RWPE1 (cell line): ENCODE data around the gene GPR137B.

ENCODE experiments used
- CTCF ChIA-PET: fragments of 350-600 bp; sonication (Branson Sonifier 250); formaldehyde crosslinking; extraction: SDS; loops from one replicate; lab custom pipeline; 2021; lab: Yijun Ruan, JAX
- POLR2A ChIA-PET: fragments of 400-600 bp; formaldehyde crosslinking; extraction: SDS; loops from one replicate; lab custom pipeline; 2020; ENCODE audit warnings: antibody characterized with exemption; ENCODE audit not compliant: low non-redundant PET; lab: Yijun Ruan, JAX
- DNase-seq: peaks from one replicate; pipeline ENCODE4 v3.0.0; 2012; ENCODE audit warnings: low spot score
- H3K27ac ChIP-seq: fragments of 450-650 bp; 2 replicates; pipeline ENCODE4 v1.5.1; 2017
- CTCF ChIP-seq: fragments of 450-650 bp; conservative IDR thresholded peaks from 2 replicates; pipeline ENCODE4 v1.5.1; 2017; ENCODE audit warnings: low read depth, mild to moderate bottlenecking

Gene GPR137B

GRCh38 chr1:236204039-236204438 lies 61.7 kb downstream of the GPR137B start:
- no peak overlapping the region for H3K27ac ChIP-seq
- no peak for DNase-seq
- ChIA-PET CTCF (interaction anchor here (0.7 kb wide), 1 partner anchor 327 kb away, joined by 4 read pairs; no protein-coding TSS in a partner anchor), POLR2A (no interaction called here)
- TF ChIP-seq CTCF, result no peak

- ChIA-PET CTCF (interaction anchor here (0.6 to 0.7 kb wide), 2 partner anchors 27 to 327 kb away, joined by 3 to 4 read pairs; no protein-coding TSS in a partner anchor), POLR2A (no interaction called here)
- TF ChIP-seq CTCF, result no peak
- no peak overlapping the region for H3K27ac ChIP-seq
- no peak for DNase-seq
These were observed 62.3 kb downstream of the GPR137B start for GRCh38 chr1:236204656-236205055.

GRCh38 chr1:236206548-236206947 lies 64.2 kb downstream of the GPR137B start:
- no peak overlapping the region for H3K27ac ChIP-seq
- CTCF ChIA-PET, result no interaction called here
- no peak for DNase-seq

GRCh38 chr1:236207121-236207520 lies 64.8 kb downstream of the GPR137B start:
- no peak overlapping the region for H3K27ac ChIP-seq

More at GRCh38 chr1:236206548-236206947, 64.2 kb downstream of the GPR137B start:
- no peak for TF ChIP-seq CTCF
- POLR2A ChIA-PET, result interaction anchor here (0.6 kb wide), 1 partner anchor 12 kb away, joined by 3 read pairs; no protein-coding TSS in a partner anchor

GRCh38 chr1:236207569-236207968 lies 65.2 kb downstream of the GPR137B start:
- ChIA-PET POLR2A (no interaction called here), CTCF (no interaction called here)
- DNase-seq, result no peak
- no peak for TF ChIP-seq CTCF
- H3K27ac ChIP-seq, result no peak overlapping the region

More at GRCh38 chr1:236207121-236207520, 64.8 kb downstream of the GPR137B start:
- POLR2A ChIA-PET, result interaction anchor here (0.6 kb wide), 1 partner anchor 13 kb away, joined by 3 read pairs; no protein-coding TSS in a partner anchor
- CTCF ChIA-PET, result no interaction called here
- TF ChIP-seq CTCF, result no peak
- DNase-seq, result no peak

GRCh38 chr1:236209185-236209584 lies 66.8 kb downstream of the GPR137B start:
- DNase-seq, result no peak
- ChIA-PET POLR2A (no interaction called here), CTCF (interaction anchor here (0.5 to 0.6 kb wide), 2 partner anchors 119 to 1228 kb away, joined by 3 read pairs; no protein-coding TSS in a partner anchor)
- TF ChIP-seq CTCF, result no peak
- H3K27ac ChIP-seq, result no peak overlapping the region
